Measurements from ENCODE around the gene LPP. TPM values are rescaled to one million over a fixed set of nuclear protein-coding genes. Genes with fewer than 3 reads are reported as not detected.
A peak's percentile ranks its signal among the peaks of the same experiment; 100 is the strongest.

The LPP gene
- total and polyA plus RNA-seq, 2 donors from 2014 or later, result 6.7 to 233 TPM

DNA sequence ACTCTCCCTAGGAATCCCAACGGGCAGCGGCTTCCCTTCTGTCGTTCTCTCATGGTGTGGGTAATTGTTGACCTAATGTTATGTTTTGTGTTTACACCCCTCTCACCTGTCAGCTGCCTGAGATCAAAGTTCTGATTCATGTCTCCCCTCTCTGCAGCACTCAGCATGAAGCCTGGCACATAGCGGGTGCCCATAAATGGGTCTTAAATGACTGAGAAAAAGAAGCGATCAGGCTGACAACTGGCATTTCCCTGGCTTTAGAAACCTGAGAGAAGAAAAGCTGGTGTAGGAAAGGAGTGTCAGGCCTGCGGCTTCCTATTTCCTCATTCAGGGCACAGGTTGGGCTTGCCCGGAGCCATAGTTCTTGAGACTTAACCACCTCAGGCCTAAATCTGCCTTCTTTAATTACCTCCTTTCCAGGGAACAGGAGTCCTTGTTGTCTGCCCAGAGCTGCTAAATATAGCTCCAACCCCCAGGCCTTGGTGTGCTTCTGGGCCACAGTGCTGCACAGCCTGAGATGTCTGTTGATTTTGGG, 31.8 kb downstream of the LPP start:
- H3K9me3 ChIP-seq (ENCODE audit: control insufficient read depth in 2 of 3, insufficient read depth in 1 of 3, low read length in 3 of 3), result no peaks in the 10 kb centered on the region

DNA sequence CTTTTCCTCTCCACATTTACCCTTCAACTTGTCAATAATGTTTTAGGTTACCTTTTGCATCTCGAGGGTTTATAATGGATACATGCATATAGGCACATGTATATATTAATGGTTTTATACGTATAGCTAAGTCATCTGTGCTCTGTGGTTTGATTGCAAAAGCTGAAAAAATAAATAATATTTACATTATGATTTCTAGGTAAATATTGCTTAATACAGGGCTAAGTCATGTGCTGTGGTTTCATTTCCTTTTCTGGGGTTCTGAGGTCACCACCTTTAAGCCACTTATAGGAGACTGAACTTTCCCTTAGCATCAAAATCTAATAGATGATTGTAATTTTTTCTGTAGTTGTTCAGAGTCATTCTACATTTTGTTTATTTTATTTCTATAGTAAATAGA, 33.1 kb downstream of the LPP start:
- no peak overlapping the region for H3K9ac ChIP-seq (ENCODE audit: low read length in 3 of 3)
- intact Hi-C loops (cut with DNase I), result no loop called here
- DNase-seq, result no peak

More for the DNA sequence above, 31.8 kb downstream of the LPP start:
- DNase-seq (peak in 3 of 5 donors; percentile 65 to 85 (median 83)), FAIRE-seq (no peak)
- H3K27me3 ChIP-seq (ENCODE audit: control insufficient read depth, insufficient read depth, low read length), result no peaks in the 10 kb centered on the region
- no peaks in the 10 kb centered on the region for H3K36me3 ChIP-seq (ENCODE audit: control insufficient read depth in 2 of 3, insufficient read depth in 3 of 3, low read length in 3 of 3)
- no peak overlapping the region for H3K4me3 ChIP-seq (ENCODE audit: low read length in 3 of 3)
- peak overlapping the region in 1 of 3 donors; percentile 13 for H3K9ac ChIP-seq (ENCODE audit: low read length in 3 of 3)
- H3K27ac ChIP-seq (ENCODE audit: low read depth in 2 of 2, low read length in 2 of 2), result peak overlapping the region; percentile 56 to 65
- TF ChIP-seq, protein P1, sequence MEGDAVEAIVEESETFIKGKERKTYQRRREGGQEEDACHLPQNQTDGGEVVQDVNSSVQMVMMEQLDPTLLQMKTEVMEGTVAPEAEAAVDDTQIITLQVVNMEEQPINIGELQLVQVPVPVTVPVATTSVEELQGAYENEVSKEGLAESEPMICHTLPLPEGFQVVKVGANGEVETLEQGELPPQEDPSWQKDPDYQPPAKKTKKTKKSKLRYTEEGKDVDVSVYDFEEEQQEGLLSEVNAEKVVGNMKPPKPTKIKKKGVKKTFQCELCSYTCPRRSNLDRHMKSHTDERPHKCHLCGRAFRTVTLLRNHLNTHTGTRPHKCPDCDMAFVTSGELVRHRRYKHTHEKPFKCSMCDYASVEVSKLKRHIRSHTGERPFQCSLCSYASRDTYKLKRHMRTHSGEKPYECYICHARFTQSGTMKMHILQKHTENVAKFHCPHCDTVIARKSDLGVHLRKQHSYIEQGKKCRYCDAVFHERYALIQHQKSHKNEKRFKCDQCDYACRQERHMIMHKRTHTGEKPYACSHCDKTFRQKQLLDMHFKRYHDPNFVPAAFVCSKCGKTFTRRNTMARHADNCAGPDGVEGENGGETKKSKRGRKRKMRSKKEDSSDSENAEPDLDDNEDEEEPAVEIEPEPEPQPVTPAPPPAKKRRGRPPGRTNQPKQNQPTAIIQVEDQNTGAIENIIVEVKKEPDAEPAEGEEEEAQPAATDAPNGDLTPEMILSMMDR (IDR thresholded peaks at IDR 0.05; ENCODE audit: borderline replicate concordance, extremely low read depth, insufficient read depth), result no peak
- intact Hi-C loops (cut with DNase I), result no loop called here
- H3K4me1 ChIP-seq (ENCODE audit: control insufficient read depth in 2 of 3, insufficient read depth in 2 of 3, low read depth in 1 of 3, low read length in 3 of 3), result peaks cover 2 to 29% (median 19%) of the 10 kb centered on the region in 3 donors

GRCh38 chr3:188188911-188189310, 35.0 kb downstream of the LPP start:
- TF ChIP-seq, protein P1 (IDR thresholded peaks at IDR 0.05; ENCODE audit: borderline replicate concordance, extremely low read depth, insufficient read depth), result no peak
- Histone ChIP-seq H3K9ac (ENCODE audit: low read length in 3 of 3) (no peak overlapping the region), H3K4me1 (ENCODE audit: control insufficient read depth in 2 of 3, insufficient read depth in 2 of 3, low read depth in 1 of 3, low read length in 3 of 3) (peaks cover 2 to 33% (median 19%) of the 10 kb centered on the region in 3 donors), H3K9me3 (ENCODE audit: control insufficient read depth in 2 of 3, insufficient read depth in 1 of 3, low read length in 3 of 3) (no peaks in the 10 kb centered on the region), H3K27me3 (ENCODE audit: control insufficient read depth, insufficient read depth, low read length) (no peaks in the 10 kb centered on the region), H3K36me3 (ENCODE audit: control insufficient read depth in 2 of 3, insufficient read depth in 3 of 3, low read length in 3 of 3) (peaks cover 0 to 7% (median 5%) of the 10 kb centered on the region in 3 donors), H3K27ac (ENCODE audit: low read depth in 2 of 2, low read length in 2 of 2) (no peak overlapping the region), H3K4me3 (ENCODE audit: low read length in 3 of 3) (no peak overlapping the region)
- DNase-seq (no peak), FAIRE-seq (no peak)
- intact Hi-C loops (cut with DNase I), result no loop called here

More for the DNA sequence above, 33.1 kb downstream of the LPP start:
- FAIRE-seq, result no peak
- Histone ChIP-seq H3K9me3 (ENCODE audit: control insufficient read depth in 2 of 3, insufficient read depth in 1 of 3, low read length in 3 of 3) (no peaks in the 10 kb centered on the region), H3K4me3 (ENCODE audit: low read length in 3 of 3) (no peak overlapping the region), H3K27ac (ENCODE audit: low read depth in 2 of 2, low read length in 2 of 2) (no peak overlapping the region), H3K4me1 (ENCODE audit: control insufficient read depth in 2 of 3, insufficient read depth in 2 of 3, low read depth in 1 of 3, low read length in 3 of 3) (peaks cover 2 to 29% (median 19%) of the 10 kb centered on the region in 3 donors), H3K27me3 (ENCODE audit: control insufficient read depth, insufficient read depth, low read length) (no peaks in the 10 kb centered on the region), H3K36me3 (ENCODE audit: control insufficient read depth in 2 of 3, insufficient read depth in 3 of 3, low read length in 3 of 3) (peaks cover 0 to 5% (median 0%) of the 10 kb centered on the region in 3 donors)
- TF ChIP-seq, protein P1 (IDR thresholded peaks at IDR 0.05; ENCODE audit: borderline replicate concordance, extremely low read depth, insufficient read depth), result no peak

Data from kidney (tissue), 14 donors.